NCI-H345 treated with DMSO at 0.1 percent for 48 hours (cell line): ENCODE measurements around the gene ACAP1.
"Not testable (repeated sequence)": the region's sequence is repeated elsewhere in the genome, so short reads cannot be mapped to it uniquely, and the experiment has no call there.

Experiments used
- DNase-seq: peaks from one replicate; lab custom pipeline; 2025; ENCODE audit not compliant: unreplicated experiment; lab: John Stamatoyannopoulos, UW

The ACAP1 gene

GRCh38 chr17:7328840-7329373, 7.4 kb upstream of the ACAP1 start, which contains the start of gene NEURL4:
TSS of gene NEURL4 (minus strand) at chr17:7329335. CDS start at chr17:7329312, 23 bp downstream.
- no peak for DNase-seq

GRCh38 chr17:7329374-7329996, 6.8 kb upstream of the ACAP1 start:
- DNase-seq: peak; percentile 97

- DNase-seq: peak; percentile 53
Measured at GRCh38 chr17:7329997-7330637, 6.2 kb upstream of the ACAP1 start.

- no peak for DNase-seq
Measured at GRCh38 chr17:7330638-7331015, 5.7 kb upstream of the ACAP1 start.

GRCh38 chr17:7332111-7332510, 4.2 kb upstream of the ACAP1 start:
- no peak for DNase-seq

- not testable (repeated sequence) for DNase-seq
Measured at GRCh38 chr17:7332600-7333069, 3.7 kb upstream of the ACAP1 start.

- DNase-seq: no peak
Measured at GRCh38 chr17:7334938-7335538, 1.3 kb upstream of the ACAP1 start.

GRCh38 chr17:7335765-7336164, 564 bp upstream of the ACAP1 start:
- DNase-seq: not testable (repeated sequence)

- not testable (repeated sequence) for DNase-seq
Measured at GRCh38 chr17:7337600-7337999, 1.3 kb downstream of the ACAP1 start.

GRCh38 chr17:7340179-7340578, 3.9 kb downstream of the ACAP1 start:
- DNase-seq: no peak

GRCh38 chr17:7341842-7342241, 5.5 kb downstream of the ACAP1 start:
- DNase-seq: no peak

- no peak for DNase-seq
Measured at GRCh38 chr17:7343250-7343649, 6.9 kb downstream of the ACAP1 start.

GRCh38 chr17:7346761-7347614, 10.7 kb downstream of the ACAP1 start:
- no peak for DNase-seq

GRCh38 chr17:7347630-7348477, 11.5 kb downstream of the ACAP1 start:
- no peak for DNase-seq

GRCh38 chr17:7348478-7349242, 12.3 kb downstream of the ACAP1 start:
- DNase-seq: no peak

- DNase-seq: no peak
Measured at GRCh38 chr17:7351665-7352502, 15.6 kb downstream of the ACAP1 start, which contains the start of gene KCTD11. TSS of gene KCTD11 (plus strand) at chr17:7352162.

GRCh38 chr17:7352503-7352889, 16.2 kb downstream of the ACAP1 start:
- DNase-seq: no peak

GRCh38 chr17:7352910-7353635, 16.7 kb downstream of the ACAP1 start:
- DNase-seq: no peak
